ENCODE data around the gene PECR.

The PECR gene

GRCh38 chr2:216041438-216041837 lies 40.2 kb downstream of the PECR start:
- no peaks in the 10 kb centered on the region for H3K4me1 ChIP-seq
- no peak overlapping the region for H3K9ac ChIP-seq
- H3K9me3 ChIP-seq: no peaks in the 10 kb centered on the region
- H3K4me3 ChIP-seq: no peak overlapping the region
- no peak for TF ChIP-seq Cebpa-rat (IDR thresholded peaks at IDR 0.05)
- no peak overlapping the region for H3K4me2 ChIP-seq
- H3K27me3 ChIP-seq: no peaks in the 10 kb centered on the region
- H3K27ac ChIP-seq: no peak overlapping the region
- no peaks in the 10 kb centered on the region for H3K36me3 ChIP-seq
- no peaks in the 10 kb centered on the region for H4K20me1 ChIP-seq

- Histone ChIP-seq H3K4me1 (no peaks in the 10 kb centered on the region), H4K20me1 (no peaks in the 10 kb centered on the region), H3K9me3 (no peaks in the 10 kb centered on the region), H3K4me3 (no peak overlapping the region), H3K4me2 (no peak overlapping the region), H3K27ac (no peak overlapping the region), H3K36me3 (no peaks in the 10 kb centered on the region), H3K27me3 (no peaks in the 10 kb centered on the region), H3K9ac (no peak overlapping the region)
- TF ChIP-seq Cebpa-rat (IDR thresholded peaks at IDR 0.05): no peak
Measured at GRCh38 chr2:216039918-216040317, 41.7 kb downstream of the PECR start.

GRCh38 chr2:216034065-216034464 lies 47.5 kb downstream of the PECR start:
- Histone ChIP-seq H3K4me1 (no peaks in the 10 kb centered on the region), H4K20me1 (no peaks in the 10 kb centered on the region), H3K27ac (no peak overlapping the region), H3K36me3 (no peaks in the 10 kb centered on the region), H3K9me3 (no peaks in the 10 kb centered on the region), H3K4me3 (no peak overlapping the region), H3K27me3 (no peaks in the 10 kb centered on the region), H3K4me2 (no peak overlapping the region), H3K9ac (no peak overlapping the region)
- no peak for TF ChIP-seq Cebpa-rat (IDR thresholded peaks at IDR 0.05)

GRCh38 chr2:216033403-216033802 lies 48.2 kb downstream of the PECR start:
- no peak for TF ChIP-seq Cebpa-rat (IDR thresholded peaks at IDR 0.05)
- Histone ChIP-seq H4K20me1 (no peaks in the 10 kb centered on the region), H3K9ac (no peak overlapping the region), H3K27ac (no peak overlapping the region), H3K27me3 (no peaks in the 10 kb centered on the region), H3K4me3 (no peak overlapping the region), H3K4me1 (no peaks in the 10 kb centered on the region), H3K9me3 (no peaks in the 10 kb centered on the region), H3K36me3 (no peaks in the 10 kb centered on the region), H3K4me2 (no peak overlapping the region)

GRCh38 chr2:216031960-216032689 lies 49.5 kb downstream of the PECR start:
- no peak overlapping the region for H3K27ac ChIP-seq

GRCh38 chr2:216030216-216030615 lies 51.4 kb downstream of the PECR start:
- H4K20me1 ChIP-seq: no peaks in the 10 kb centered on the region
- no peak overlapping the region for H3K4me2 ChIP-seq
- no peak for TF ChIP-seq Cebpa-rat (IDR thresholded peaks at IDR 0.05)
- no peak overlapping the region for H3K4me3 ChIP-seq
- H3K27ac ChIP-seq: no peak overlapping the region
- H3K9me3 ChIP-seq: no peaks in the 10 kb centered on the region
- H3K36me3 ChIP-seq: no peaks in the 10 kb centered on the region
- H3K27me3 ChIP-seq: no peaks in the 10 kb centered on the region
- H3K9ac ChIP-seq: no peak overlapping the region
- no peaks in the 10 kb centered on the region for H3K4me1 ChIP-seq

More at GRCh38 chr2:216031960-216032689, 49.5 kb downstream of the PECR start:
- H4K20me1 ChIP-seq: no peaks in the 10 kb centered on the region
- no peak for TF ChIP-seq Cebpa-rat (IDR thresholded peaks at IDR 0.05)
- no peaks in the 10 kb centered on the region for H3K36me3 ChIP-seq
- no peak overlapping the region for H3K9ac ChIP-seq
- no peaks in the 10 kb centered on the region for H3K4me1 ChIP-seq
- H3K9me3 ChIP-seq: no peaks in the 10 kb centered on the region
- no peaks in the 10 kb centered on the region for H3K27me3 ChIP-seq
- no peak overlapping the region for H3K4me3 ChIP-seq
- no peak overlapping the region for H3K4me2 ChIP-seq

GRCh38 chr2:216029416-216030129 lies 52.0 kb downstream of the PECR start:
- no peaks in the 10 kb centered on the region for H4K20me1 ChIP-seq
- TF ChIP-seq Cebpa-rat (IDR thresholded peaks at IDR 0.05): no peak
- H3K27ac ChIP-seq: no peak overlapping the region
- H3K36me3 ChIP-seq: no peaks in the 10 kb centered on the region
- H3K4me1 ChIP-seq: no peaks in the 10 kb centered on the region
- H3K4me3 ChIP-seq: no peak overlapping the region
- no peaks in the 10 kb centered on the region for H3K9me3 ChIP-seq
- no peaks in the 10 kb centered on the region for H3K27me3 ChIP-seq
- no peak overlapping the region for H3K4me2 ChIP-seq
- H3K9ac ChIP-seq: no peak overlapping the region

GRCh38 chr2:216024779-216025336 lies 56.8 kb downstream of the PECR start:
- Histone ChIP-seq H3K4me2 (no peak overlapping the region), H3K27me3 (no peaks in the 10 kb centered on the region), H3K4me3 (no peak overlapping the region), H3K9ac (no peak overlapping the region), H4K20me1 (no peaks in the 10 kb centered on the region), H3K9me3 (no peaks in the 10 kb centered on the region), H3K36me3 (no peaks in the 10 kb centered on the region), H3K4me1 (no peaks in the 10 kb centered on the region), H3K27ac (no peak overlapping the region)
- no peak for TF ChIP-seq Cebpa-rat (IDR thresholded peaks at IDR 0.05)

- Histone ChIP-seq H3K4me2 (no peak overlapping the region), H3K27me3 (no peaks in the 10 kb centered on the region), H3K9me3 (no peaks in the 10 kb centered on the region), H3K27ac (no peak overlapping the region), H3K4me1 (no peaks in the 10 kb centered on the region), H3K36me3 (no peaks in the 10 kb centered on the region), H3K9ac (no peak overlapping the region), H4K20me1 (no peaks in the 10 kb centered on the region), H3K4me3 (no peak overlapping the region)
- TF ChIP-seq Cebpa-rat (IDR thresholded peaks at IDR 0.05): no peak
Measured at GRCh38 chr2:216023055-216023648, 58.5 kb downstream of the PECR start.
